HG03378 (cell line): ENCODE results near the gene RACGAP1.
"Not testable (repeated sequence)": the region's sequence is repeated elsewhere in the genome, so short reads cannot be mapped to it uniquely, and the experiment has no call there.

Source experiments
- ATAC-seq: cut with Tn5 transposase; IDR thresholded peaks from one replicate; pipeline ENCODE4 v1.9.1; 2021; ENCODE audit warnings: mild to moderate bottlenecking, moderate library complexity; ENCODE audit not compliant: unreplicated experiment

RACGAP1 gene

DNA sequence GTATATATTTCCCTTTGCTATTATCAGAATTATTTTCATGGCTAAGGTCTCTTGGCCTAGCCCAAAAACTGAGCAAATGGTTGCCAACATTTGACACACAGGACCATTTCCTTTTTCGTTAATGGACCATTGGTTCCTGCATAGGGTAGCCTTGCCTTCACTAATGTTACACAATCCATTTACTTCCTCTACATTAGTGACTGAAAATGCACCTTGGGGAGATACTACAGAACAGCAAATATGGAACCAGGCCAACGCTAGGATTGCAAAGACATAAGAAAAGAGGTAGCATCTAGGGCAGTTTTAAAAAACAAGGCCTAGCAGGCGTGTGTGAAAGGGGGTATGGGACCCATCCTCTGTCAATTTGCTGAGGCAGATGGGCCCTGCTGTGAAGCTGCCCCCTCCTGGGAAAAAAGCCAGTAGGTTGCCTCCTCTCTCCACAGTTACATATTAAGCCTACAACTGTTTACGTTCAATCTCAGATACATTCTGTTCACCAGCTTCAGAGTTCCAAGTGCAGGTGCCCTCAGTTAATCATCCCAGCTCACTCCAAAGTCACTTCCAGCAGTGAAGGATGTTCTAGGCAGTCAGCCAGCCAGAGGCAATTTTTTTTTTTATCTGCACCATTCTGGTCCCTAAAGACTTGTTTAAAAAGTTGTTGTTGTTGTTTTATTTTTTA lies 37.5 kb downstream of the RACGAP1 start:
- no peak for ATAC-seq

DNA sequence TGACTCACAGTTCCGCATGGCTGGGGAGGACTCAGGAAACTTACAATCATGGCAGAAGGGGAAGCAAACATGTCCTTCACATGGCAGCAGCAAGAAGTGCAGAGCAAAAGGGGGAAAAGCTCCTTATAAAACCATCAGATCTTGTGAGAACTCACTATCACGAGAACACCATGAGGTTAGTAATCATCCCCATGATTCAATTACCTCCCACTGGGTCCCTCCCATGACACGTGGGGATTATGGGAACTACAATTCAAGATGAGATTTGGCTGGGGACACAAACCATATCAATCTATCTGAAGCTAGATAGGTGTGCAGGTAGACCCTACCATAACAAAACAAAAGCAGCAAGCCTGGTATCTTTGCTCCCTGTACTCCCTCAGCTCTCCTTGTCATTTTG lies 38.8 kb downstream of the RACGAP1 start:
- not testable (repeated sequence) for ATAC-seq

DNA sequence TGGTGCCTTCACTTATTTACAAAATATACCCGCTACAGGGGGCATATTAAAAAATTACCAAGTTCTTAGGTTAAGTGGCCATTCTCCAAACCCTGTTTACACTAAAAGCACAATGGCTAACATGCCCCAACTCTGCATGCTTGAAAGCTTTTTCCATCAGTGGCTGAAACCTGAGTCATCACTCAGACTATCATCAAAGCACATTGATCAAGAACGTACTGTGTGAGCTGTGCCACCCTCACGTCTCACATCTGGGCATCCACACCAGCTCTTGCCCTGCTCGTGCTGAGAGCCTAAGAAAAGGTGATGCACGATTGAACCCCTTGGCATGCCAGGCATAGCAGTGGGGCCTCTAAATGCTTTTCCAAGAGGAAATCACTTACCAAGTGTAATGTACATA lies 39.3 kb downstream of the RACGAP1 start:
- ATAC-seq = no peak

DNA sequence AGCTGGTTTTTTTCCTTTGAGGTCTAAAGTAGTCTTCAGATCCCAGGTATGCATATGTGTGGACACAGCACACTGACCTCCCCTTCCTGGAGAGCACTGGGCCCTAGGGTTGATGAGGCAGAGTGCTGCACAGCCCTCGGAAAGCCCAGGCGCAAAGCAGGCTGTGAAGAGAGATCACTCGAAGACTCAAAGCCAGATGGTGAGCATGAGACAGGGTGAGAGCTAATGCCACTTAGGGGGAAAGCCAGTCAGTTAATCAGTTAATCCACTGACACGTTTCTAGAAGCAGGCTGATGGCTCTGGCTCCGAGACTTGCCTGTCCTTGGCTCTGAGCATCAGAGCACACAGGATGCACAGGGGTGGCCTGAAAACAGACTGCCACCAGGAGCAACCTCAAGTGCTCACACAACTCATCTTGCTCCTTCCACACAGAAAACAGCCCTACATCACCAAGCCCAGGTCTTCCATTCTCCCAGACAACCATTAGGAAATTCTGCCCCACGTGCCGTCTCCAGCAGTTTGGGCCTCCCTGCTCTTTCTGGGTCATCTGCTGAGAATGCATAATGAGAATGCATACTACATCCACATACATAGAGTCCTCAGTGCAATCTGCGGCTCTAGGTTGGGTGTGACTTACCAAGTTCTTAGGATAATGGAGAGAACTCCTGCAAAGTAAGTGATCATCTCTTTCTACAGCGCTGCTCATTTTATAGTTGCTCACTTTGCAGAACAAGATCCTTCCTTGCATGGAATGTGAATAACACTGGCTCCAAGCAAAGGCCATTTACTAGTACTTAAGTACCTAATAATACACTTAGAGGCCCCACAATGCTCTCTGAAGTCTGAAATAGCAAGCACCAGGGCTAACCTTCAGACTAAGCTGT lies 40.6 kb downstream of the RACGAP1 start:
- no peak for ATAC-seq

DNA sequence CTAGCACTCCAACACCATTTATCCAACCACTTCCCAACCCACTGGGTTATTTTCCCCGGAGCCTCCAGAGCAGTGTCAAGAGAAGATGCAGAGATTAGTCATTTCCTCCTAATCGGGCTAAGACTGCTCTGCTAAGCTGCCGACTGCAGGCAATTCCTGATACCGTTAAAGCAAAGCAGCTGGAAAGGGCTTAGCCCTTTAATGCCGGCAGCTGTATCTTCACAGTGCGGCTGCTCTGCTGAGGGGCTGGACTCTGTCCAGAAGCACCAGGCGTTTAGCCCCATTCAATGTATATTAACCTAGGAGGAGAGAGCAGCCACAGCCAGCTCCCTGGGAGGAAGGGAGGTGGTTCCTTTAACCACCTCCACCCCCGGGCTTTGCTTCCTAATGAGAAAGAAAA lies 41.4 kb downstream of the RACGAP1 start:
- no peak for ATAC-seq

DNA sequence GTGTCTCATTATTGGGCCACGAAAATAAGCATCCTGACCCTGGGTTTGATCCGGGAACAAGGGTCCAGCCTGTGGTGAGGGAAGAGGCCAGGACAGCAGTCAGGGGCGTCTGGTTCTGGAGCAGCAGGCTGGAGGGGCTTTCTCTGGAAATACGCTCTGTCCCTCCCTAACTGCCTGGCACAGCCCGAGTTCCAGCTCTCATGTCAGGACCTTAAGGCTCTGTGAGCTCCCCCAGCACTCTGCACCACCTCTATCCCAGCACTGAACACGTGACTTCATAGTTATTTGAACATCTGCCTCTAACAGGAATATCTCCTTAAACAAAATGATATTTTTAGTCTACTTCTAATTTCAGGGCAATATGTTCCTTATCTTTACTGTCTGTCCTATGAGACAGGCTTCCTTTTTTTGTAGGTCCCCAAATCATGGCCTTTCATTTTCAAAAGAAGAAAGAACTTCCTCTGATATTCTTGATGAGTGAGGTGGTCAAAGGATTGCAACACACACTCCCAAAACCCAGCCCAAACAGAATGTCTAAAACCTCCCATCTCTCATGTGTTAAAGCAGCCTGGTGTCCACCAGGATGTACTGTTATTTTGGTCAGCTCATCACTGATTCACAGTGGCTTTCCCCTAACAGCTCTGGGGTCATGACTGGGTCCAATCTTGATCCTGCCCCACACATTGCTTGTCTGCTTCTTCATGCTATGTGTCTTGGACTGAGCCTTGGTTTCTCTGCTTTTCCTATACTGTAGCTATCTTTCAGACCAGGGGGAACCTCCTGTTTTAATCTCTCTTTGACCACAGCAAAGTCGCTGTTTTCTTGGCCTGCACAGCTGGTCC lies 42.8 kb downstream of the RACGAP1 start:
- ATAC-seq = no peak

DNA sequence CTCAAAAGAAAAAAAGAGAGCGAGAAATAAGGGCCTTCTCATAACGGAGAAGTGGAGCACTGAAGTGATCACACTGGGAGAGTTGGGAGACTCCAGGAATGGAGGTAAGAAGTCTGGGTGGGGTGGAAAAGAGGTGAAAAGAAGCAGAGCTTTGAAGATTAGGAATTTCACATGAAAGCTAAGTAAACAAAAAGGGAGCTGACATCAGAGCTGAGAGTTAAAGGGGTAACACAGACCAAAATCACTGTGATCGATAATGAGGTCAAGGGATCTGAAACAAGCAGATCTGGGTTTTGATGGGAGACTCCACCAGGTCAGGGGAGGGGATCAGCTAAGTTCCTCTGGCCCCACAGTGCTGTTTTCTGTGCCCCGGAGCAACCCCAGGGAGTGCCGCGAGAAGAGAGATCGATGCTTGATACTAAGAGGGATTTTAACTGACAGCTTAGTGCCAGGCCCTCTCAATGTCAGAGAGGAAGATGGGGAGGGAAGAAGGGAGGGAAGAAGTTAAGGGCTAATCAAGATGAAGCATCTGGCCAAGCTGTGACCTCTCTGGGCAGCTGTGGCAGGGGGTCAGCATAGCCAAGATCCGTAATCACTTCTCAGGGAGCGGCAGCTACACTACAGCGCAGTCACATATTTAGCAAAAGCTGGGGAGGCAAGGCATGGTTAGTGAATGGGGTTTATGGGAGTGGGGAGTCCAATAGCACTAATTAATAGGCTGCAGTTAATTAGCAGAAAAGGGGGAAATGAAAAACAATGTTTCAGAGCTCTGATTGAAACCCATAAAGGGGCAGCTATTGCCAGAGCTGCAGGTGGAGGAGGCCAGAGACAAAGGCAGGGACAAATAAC lies 44.6 kb downstream of the RACGAP1 start:
- ATAC-seq = no peak

DNA sequence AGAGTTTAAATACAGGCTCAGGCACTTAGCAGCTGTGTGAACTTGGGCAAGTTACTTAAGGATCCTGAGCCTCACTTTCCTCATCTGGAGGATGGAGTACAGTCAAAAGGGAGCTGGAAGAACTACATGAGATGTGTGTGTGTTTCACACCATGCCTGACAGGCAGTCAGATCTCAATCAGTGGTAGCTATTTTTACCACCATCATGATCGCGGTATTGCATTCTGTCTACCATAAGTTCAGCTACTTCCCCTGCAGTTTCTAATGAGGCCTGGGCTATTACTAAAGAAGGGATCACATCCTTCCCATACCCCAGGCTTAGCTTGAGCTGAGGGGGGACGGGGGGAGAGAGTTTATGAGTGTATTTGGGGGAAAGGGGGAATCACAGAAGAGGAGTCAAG lies 45.5 kb downstream of the RACGAP1 start:
- no peak for ATAC-seq

DNA sequence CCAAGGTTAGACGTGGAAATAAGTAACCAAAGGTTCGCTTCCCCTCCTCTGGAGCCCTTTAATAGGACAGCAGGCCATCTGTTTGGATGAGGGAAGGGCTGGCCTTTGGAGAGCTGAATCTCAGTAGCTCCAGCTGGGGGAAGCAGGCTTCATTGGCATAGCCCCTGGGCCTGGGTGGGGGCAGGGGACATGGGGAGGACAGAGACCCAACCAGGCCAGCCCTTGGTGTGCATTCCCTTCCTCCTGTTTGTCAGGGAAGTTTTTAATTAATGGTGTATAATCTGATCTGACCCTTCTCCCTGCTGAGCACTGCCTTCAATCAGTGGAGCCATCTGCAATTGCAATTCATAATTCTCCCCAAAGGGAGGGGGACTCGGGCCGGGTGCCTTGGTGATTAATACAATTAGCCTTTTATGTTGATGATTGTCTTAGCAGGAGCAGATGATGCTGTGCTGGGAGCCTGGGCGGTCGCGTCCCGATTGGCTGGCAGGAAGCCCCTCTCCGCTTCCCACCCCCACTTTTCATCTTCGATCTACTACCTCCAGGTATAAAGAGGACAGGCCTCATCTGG lies 46.2 kb downstream of the RACGAP1 start:
- no peak for ATAC-seq

DNA sequence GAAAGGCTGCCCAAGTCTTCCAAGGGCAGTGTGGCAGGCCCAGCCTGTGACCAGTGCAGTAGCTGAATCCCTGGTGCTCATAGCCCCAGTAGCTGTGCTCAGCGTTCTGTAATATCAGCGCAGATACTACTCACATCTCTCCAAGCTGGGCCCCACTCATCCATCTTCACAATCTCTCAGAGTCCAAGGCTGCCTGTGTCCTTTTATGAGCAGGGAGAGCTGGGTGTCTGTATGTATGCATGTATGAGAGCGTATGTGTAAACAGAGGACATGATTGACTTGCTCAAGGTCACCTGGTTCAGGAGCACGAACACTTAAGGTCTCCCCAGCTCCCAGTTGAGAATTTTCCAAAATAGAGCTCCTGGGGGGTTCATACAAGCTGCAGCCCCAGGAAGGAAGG lies 47.2 kb downstream of the RACGAP1 start:
- ATAC-seq = no peak

DNA sequence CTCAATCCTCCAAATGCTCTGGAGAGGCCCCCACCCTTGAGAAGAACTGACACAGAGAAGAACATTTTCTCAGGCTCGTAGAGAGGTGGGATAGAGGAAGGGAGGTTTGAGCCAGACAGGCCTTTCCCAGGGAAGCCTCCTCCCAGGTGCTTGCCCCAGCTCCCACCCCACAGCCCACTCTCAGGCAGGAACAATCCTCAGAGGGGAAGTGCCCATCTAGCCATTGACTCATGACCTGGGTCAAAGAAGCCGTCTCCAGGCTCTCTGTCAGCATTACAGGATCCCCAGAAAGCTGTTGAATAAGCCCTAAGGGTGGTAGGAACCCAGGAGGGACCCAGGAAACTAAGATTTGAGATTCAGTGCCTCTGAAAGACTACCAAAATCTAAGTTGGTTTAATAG lies 48.7 kb downstream of the RACGAP1 start:
- ATAC-seq = no peak

DNA sequence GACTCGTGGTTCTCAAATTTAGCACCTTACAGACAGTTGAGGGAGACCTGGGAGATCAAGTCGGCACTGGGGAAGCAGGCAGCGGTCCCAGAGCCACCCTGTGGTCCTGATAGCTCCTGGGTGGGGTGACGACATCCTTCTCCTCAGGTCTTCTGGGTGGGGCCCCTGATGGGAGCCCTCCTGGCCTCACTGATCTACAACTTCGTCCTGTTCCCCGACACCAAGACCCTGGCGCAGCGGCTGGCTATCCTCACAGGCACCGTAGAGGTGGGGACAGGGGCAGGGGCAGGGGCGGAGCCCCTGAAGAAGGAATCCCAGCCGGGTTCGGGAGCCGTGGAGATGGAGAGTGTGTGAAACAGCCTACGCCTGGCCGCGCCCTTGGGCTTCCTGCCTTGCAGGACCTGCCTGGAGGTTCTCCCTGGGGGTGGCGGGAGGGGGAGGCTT lies 50.0 kb downstream of the RACGAP1 start:
- no peak for ATAC-seq

DNA sequence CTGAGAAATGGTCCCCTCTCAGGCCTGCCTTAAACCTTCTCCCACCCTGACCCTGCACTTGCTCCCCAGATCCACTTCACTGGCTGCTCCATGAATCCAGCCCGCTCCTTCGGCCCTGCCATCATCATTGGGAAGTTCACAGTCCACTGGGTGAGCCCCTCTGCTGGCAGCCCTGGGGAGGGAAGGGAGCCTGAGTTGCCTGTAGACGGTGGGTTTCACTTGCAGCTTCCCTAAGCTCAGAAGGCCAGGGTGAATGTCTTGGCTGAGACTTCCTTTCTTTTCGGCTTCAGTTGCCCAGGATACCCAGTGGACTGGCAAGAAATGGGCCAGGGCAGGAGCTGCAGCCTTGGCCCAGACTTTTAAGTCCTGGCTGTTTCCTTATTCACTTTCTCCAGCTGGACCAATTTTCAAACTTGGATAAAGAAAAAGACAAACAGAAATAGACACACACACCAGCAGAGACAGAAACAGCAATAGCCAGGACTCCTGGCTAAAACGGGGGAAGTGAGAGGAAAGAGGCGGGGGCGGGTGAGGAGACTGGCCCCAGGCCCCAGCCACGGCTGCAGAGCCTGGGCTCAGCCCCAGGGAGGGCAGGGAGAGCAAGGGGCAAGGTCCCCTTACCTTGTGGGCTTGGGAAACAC lies 50.5 kb downstream of the RACGAP1 start:
- ATAC-seq = no peak

DNA sequence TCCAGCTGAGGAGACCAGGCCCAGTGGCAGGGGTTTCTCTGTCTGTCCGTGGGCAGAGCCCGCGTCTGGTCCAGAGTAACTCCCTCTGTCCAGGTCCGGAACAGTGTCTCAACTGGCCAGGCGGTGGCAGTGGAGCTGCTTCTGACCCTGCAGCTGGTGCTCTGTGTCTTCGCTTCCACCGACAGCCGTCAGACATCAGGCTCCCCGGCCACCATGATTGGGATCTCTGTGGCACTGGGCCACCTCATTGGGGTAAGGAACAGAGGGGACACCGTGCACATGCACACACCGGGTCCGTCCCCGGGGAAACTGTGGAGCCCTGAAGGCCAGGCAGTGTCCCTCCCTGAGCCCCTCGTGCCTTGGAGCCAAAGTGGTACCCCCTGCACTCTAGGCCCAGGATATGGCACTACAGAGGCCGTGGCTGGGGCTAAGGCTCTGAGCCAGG lies 51.0 kb downstream of the RACGAP1 start:
- ATAC-seq = no peak

DNA sequence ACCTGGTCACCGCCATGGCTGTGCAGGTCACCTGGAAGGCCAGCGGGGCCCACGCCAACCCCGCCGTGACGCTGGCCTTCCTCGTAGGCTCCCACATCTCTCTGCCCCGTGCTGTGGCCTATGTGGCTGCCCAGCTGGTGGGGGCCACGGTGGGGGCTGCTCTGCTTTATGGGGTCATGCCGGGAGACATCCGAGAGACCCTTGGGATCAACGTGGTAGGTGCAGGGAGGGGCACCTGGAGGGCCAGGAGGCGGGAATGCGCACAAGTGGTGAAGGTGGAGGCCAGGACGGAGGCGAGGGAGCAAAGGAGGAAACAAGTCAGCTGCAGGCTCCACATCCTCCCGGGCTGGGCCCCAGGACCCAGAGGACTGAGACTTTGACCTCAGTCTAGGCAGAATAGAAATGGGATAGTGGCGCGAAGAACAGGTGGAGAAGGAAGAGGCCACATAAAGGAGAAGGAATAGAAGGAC lies 51.9 kb downstream of the RACGAP1 start:
- no peak for ATAC-seq

DNA sequence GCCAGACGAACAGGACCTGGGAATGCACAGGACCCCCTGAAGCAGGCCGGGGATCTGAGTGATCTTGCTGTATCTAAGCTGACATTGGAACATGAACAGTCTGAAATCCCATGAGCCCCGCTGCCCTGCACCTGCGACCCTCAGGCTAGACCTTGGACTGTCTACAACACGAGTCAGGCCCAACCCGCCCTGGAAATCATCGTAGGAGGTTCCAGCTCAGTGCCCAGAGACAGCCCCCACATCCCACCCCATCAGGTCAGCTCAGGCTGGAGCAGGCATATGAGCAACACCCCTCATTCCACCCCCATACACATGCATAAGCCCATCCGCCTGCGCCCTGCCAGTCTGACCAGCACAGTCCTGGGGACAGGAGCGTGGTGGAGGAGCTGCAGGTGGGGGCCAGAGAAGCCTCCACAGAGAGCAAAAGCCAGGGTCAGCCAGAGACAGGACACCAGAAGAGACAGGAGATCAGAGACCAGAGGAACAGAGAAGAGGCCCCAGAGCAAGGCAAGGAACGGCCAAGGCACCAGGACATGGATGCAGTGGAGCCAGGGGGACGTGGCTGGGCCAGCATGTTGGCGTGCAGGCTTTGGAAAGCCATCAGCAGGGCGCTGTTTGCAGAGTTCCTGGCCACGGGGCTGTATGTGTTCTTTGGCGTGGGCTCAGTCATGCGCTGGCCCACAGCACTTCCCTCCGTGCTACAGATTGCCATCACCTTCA lies 52.5 kb downstream of the RACGAP1 start, which contains the start of gene AQP6:
Gene AQP6 (plus strand): TSS at position 307 of the 720 bp plus-strand sequence. CDS start 227 bp downstream, at position 534.
- no peak for ATAC-seq

DNA sequence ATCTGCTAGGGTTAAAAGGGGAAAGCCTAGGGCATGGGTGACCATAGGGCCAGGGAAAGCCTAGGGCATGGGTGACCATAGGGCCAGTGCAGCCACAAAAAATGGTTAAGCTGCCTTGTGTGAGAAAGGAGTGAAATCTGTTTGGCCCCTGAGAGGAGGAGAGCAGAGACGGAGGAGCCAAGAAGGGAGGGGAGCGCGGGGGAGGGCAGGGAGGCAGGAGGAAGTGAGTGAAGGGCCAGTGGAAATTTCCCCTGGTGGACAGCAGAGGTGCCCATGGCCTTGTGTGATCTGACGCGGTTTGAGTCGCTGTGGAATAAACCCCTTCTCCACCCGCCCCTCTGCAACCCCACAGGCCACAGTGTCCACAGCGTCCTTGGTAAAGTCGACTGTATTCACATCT lies 53.2 kb downstream of the RACGAP1 start:
- ATAC-seq = no peak

DNA sequence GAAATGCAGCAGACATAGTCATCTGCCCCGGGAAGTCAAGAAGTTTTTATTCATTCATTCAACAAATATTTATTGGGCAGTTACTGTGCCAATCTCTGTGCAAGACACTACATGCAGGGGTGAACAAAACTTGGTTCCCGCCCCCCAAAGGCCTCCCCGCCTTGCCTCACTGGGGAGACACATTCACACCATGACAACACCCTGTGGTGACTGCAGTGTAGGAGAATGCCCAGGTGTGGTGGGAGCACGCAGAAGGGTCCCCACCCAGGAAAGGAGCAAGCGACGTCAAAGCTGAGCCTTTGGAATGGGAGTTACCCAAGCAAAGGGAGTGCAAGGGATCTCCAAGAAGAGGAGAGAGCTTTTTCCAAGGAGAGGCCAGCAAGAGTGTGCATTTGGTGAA lies 54.2 kb downstream of the RACGAP1 start:
- no peak for ATAC-seq

DNA sequence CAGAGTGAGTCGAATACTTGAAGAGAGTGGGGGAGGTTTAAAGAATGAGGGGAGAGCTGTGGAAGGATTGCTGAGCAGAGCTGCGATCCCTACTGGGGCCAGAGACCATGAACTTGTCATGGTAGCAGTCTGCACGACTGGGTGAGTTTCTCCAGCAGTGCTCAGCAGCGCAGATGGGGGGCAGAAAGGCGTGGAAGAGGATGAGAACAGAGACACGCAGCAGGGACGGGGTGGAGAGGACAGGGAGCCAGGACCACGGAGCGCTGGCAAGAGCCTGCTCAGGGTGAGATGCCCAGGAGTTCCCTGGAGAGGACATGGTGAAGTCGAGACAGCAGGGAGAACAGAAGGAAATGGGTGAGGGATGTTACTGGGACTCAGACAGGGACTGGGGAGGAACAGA lies 54.6 kb downstream of the RACGAP1 start:
- ATAC-seq = no peak
